HG02840 (cell line): Measurements from ENCODE around the gene TEX35.

Experiments
- ATAC-seq: cut with Tn5 transposase; IDR thresholded peaks from one replicate; pipeline ENCODE4 v1.9.1; 2021; ENCODE audit warnings: mild to moderate bottlenecking, moderate library complexity, moderate number of reproducible peaks; ENCODE audit not compliant: unreplicated experiment, low FRiP score

The TEX35 gene

GRCh38 chr1:178512566-178513277, at the start of gene TEX35:
TSS of gene TEX35 (plus strand) at chr1:178513109. CDS start at chr1:178513189, 80 bp downstream.
- ATAC-seq, result no peak

GRCh38 chr1:178464141-178464540, 48.8 kb upstream of the TEX35 start:
- ATAC-seq, result no peak

GRCh38 chr1:178464566-178464965, 48.3 kb upstream of the TEX35 start:
- no peak for ATAC-seq

GRCh38 chr1:178465011-178465410, 47.9 kb upstream of the TEX35 start:
- ATAC-seq, result no peak

GRCh38 chr1:178467837-178468236, 45.1 kb upstream of the TEX35 start:
- ATAC-seq, result no peak

- no peak for ATAC-seq
Measured at GRCh38 chr1:178470411-178470960, 42.4 kb upstream of the TEX35 start.

GRCh38 chr1:178472531-178472930, 40.4 kb upstream of the TEX35 start:
- ATAC-seq, result no peak

GRCh38 chr1:178477373-178477772, 35.5 kb upstream of the TEX35 start:
- ATAC-seq, result no peak

GRCh38 chr1:178477841-178478240, 35.1 kb upstream of the TEX35 start:
- ATAC-seq, result no peak

GRCh38 chr1:178483251-178483957, 29.5 kb upstream of the TEX35 start:
- ATAC-seq, result no peak

- no peak for ATAC-seq
Measured at GRCh38 chr1:178484698-178485225, 28.1 kb upstream of the TEX35 start.

- ATAC-seq, result no peak
Measured at GRCh38 chr1:178485541-178485981, 27.3 kb upstream of the TEX35 start.

GRCh38 chr1:178486100-178487069, 26.5 kb upstream of the TEX35 start:
- no peak for ATAC-seq

GRCh38 chr1:178487070-178487615, 25.8 kb upstream of the TEX35 start:
- no peak for ATAC-seq

GRCh38 chr1:178488393-178488792, 24.5 kb upstream of the TEX35 start:
- no peak for ATAC-seq

GRCh38 chr1:178489399-178489798, 23.5 kb upstream of the TEX35 start:
- ATAC-seq, result no peak

GRCh38 chr1:178490136-178490535, 22.8 kb upstream of the TEX35 start:
- no peak for ATAC-seq

- no peak for ATAC-seq
Measured at GRCh38 chr1:178490967-178491366, 21.9 kb upstream of the TEX35 start.

GRCh38 chr1:178491721-178492120, 21.2 kb upstream of the TEX35 start:
- ATAC-seq, result no peak

GRCh38 chr1:178492341-178492740, 20.6 kb upstream of the TEX35 start:
- no peak for ATAC-seq
